ENCODE measurements around the gene IFNA1.

- no peak for TF ChIP-seq CTCF (conservative IDR thresholded peaks at IDR 0.05; ENCODE audit: low read depth in 2 of 2)
- no peak for TF ChIP-seq EZH2phosphoT487 (IDR thresholded peaks at IDR 0.05; ENCODE audit: unreplicated experiment)
- TF ChIP-seq POLR2AphosphoS5 (IDR thresholded peaks at IDR 0.05; ENCODE audit: low read depth), result no peak
- TF ChIP-seq EZH2 (IDR thresholded peaks at IDR 0.05; ENCODE audit: low read depth, unreplicated experiment), result no peak
- TF ChIP-seq CREB1 (CRISPR knock-in tag; IDR thresholded peaks at IDR 0.05; ENCODE audit: low read depth), result no peak
- no peak for TF ChIP-seq JUNB (IDR thresholded peaks at IDR 0.05; ENCODE audit: unreplicated experiment)
- no peak for TF ChIP-seq ZNF331 (CRISPR knock-in tag; IDR thresholded peaks at IDR 0.05; ENCODE audit: low read depth)
- TF ChIP-seq REST (IDR thresholded peaks at IDR 0.05; ENCODE audit: unreplicated experiment), result no peak
- TF ChIP-seq NANOG (IDR thresholded peaks at IDR 0.05; ENCODE audit: borderline replicate concordance), result no peak
- TF ChIP-seq ZNF114 (CRISPR knock-in tag; IDR thresholded peaks at IDR 0.05), result no peak
- TF ChIP-seq STAT1 (IDR thresholded peaks at IDR 0.05; ENCODE audit: unreplicated experiment), result no peak
- no peak for TF ChIP-seq ZNF462 (CRISPR knock-in tag; IDR thresholded peaks at IDR 0.05)
- no peak for TF ChIP-seq ETS1 (IDR thresholded peaks at IDR 0.05)
Measured at GRCh38 chr9:21470126-21470525, 29.9 kb downstream of the IFNA1 start.

Measured in GM23338 (cell line).